B cell (primary cell): ENCODE data around the gene GAL3ST2.

ENCODE experiments used
- EZH2 ChIP-seq: IDR thresholded peaks from 2 replicates; pipeline ENCODE4 v1.6.1; 2012; ENCODE audit warnings: borderline replicate concordance, low read depth, mild to moderate bottlenecking, moderate library complexity, low read length; ENCODE audit not compliant: insufficient read depth, poor library complexity, severe bottlenecking
- TF ChIP-seq, protein P1 (sequence below): fragments of 200-600 bp; IDR thresholded peaks from one replicate; pipeline ENCODE4 v1.8.0; 2022; ENCODE audit warnings: antibody characterized with exemption, mild to moderate bottlenecking

DNA sequence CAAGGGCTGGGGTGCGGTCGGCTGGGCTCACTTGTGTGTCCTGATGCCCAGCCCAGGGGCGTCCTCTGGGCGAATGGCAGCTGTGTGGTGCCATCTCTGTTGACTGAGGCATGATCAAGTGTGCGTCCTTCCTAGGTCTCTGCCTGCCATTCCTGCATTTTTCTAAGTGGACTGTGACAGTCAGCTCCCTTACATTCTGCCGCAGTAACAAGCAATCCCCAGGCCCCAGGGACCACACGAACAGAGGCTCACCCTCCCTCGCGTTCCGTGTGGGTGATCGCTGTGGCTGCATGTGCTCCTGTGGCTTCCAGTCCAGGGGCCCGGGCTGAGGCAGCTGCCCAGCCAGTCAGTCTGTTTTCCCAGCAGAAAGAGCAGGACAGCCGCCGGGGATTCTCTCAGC is 24.4 kb upstream of the GAL3ST2 start:
- TF ChIP-seq, protein P1, sequence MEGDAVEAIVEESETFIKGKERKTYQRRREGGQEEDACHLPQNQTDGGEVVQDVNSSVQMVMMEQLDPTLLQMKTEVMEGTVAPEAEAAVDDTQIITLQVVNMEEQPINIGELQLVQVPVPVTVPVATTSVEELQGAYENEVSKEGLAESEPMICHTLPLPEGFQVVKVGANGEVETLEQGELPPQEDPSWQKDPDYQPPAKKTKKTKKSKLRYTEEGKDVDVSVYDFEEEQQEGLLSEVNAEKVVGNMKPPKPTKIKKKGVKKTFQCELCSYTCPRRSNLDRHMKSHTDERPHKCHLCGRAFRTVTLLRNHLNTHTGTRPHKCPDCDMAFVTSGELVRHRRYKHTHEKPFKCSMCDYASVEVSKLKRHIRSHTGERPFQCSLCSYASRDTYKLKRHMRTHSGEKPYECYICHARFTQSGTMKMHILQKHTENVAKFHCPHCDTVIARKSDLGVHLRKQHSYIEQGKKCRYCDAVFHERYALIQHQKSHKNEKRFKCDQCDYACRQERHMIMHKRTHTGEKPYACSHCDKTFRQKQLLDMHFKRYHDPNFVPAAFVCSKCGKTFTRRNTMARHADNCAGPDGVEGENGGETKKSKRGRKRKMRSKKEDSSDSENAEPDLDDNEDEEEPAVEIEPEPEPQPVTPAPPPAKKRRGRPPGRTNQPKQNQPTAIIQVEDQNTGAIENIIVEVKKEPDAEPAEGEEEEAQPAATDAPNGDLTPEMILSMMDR, result no peak
- no peak for TF ChIP-seq EZH2
